Skin epidermis (tissue), 12 donors: Measurements from ENCODE around the gene YJEFN3.

ENCODE experiments used
- H3K27ac ChIP-seq, 21 experiments: fragments of 200-600 bp; sonication (generic) in 11 of 21; one replicate each; pipeline ENCODE4 v1.5.0; 2020; ENCODE audit warnings: mild to moderate bottlenecking in 3 of 21, inconsistent platforms in 2 of 21, moderate library complexity in 2 of 21
- H3K4me3 ChIP-seq, 7 experiments: fragments of 200-600 bp; sonication (generic) in 2 of 7; one replicate each; pipeline ENCODE4 v1.5.0; 2020; ENCODE audit warnings: inconsistent platforms in 2 of 7, mild to moderate bottlenecking in 2 of 7, moderate library complexity in 1 of 7

YJEFN3 gene

GRCh38 chr19:19570571-19570970 lies 41.9 kb downstream of the YJEFN3 start:
- Histone ChIP-seq H3K27ac (peak overlapping the region in 1 of 21 experiments; percentile 13), H3K4me3 (no peak overlapping the region)

- Histone ChIP-seq H3K4me3 (no peak overlapping the region), H3K27ac (peak overlapping the region in 1 of 21 experiments; percentile 13)
Observed at GRCh38 chr19:19571071-19571786, 42.5 kb downstream of the YJEFN3 start.

- Histone ChIP-seq H3K4me3 (no peak overlapping the region), H3K27ac (no peak overlapping the region)
Observed at GRCh38 chr19:19575411-19575810, 46.7 kb downstream of the YJEFN3 start.

- Histone ChIP-seq H3K27ac (no peak overlapping the region), H3K4me3 (no peak overlapping the region)
Observed at GRCh38 chr19:19578252-19578651, 49.5 kb downstream of the YJEFN3 start.

- peak overlapping the region in 1 of 21 experiments; percentile 41 for H3K27ac ChIP-seq
Observed at GRCh38 chr19:19579533-19580361, 51.0 kb downstream of the YJEFN3 start.

GRCh38 chr19:19580418-19580817 lies 51.7 kb downstream of the YJEFN3 start:
- Histone ChIP-seq H3K27ac (peak overlapping the region in 1 of 21 experiments; percentile 41), H3K4me3 (no peak overlapping the region)

More at GRCh38 chr19:19579533-19580361, 51.0 kb downstream of the YJEFN3 start:
- H3K4me3 ChIP-seq: no peak overlapping the region

- Histone ChIP-seq H3K27ac (no peak overlapping the region), H3K4me3 (no peak overlapping the region)
Observed at GRCh38 chr19:19581391-19581790, 52.7 kb downstream of the YJEFN3 start.

GRCh38 chr19:19582471-19582870 lies 53.8 kb downstream of the YJEFN3 start:
- H3K4me3 ChIP-seq: no peak overlapping the region
- H3K27ac ChIP-seq: no peak overlapping the region

- no peak overlapping the region for H3K4me3 ChIP-seq
- H3K27ac ChIP-seq: no peak overlapping the region
Observed at GRCh38 chr19:19584356-19584755, 55.6 kb downstream of the YJEFN3 start.
